ENCODE measurements around the gene SLC12A2.

DNA sequence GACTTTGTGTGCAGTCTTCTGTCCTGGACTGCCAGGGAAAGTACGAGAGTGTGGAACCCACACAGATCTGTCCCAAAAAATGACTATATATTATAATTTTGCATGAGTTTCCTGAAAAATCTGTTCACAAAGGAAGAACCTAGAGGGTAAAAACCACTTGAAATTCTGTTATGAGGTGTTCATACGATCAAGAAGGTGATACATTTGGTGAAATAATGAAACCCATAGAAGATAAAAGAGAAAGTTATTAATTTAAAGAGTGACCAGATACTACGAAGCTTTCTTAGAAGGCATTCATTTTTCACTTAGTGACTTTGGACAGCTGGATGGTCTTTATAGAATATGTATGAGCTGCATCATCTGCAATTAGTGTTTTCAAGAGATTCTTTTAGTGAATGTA is 32.9 kb downstream of the SLC12A2 start:
- TF ChIP-seq, protein P1, sequence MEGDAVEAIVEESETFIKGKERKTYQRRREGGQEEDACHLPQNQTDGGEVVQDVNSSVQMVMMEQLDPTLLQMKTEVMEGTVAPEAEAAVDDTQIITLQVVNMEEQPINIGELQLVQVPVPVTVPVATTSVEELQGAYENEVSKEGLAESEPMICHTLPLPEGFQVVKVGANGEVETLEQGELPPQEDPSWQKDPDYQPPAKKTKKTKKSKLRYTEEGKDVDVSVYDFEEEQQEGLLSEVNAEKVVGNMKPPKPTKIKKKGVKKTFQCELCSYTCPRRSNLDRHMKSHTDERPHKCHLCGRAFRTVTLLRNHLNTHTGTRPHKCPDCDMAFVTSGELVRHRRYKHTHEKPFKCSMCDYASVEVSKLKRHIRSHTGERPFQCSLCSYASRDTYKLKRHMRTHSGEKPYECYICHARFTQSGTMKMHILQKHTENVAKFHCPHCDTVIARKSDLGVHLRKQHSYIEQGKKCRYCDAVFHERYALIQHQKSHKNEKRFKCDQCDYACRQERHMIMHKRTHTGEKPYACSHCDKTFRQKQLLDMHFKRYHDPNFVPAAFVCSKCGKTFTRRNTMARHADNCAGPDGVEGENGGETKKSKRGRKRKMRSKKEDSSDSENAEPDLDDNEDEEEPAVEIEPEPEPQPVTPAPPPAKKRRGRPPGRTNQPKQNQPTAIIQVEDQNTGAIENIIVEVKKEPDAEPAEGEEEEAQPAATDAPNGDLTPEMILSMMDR (IDR thresholded peaks at IDR 0.05; ENCODE audit: poor library complexity), result no peak
- TF ChIP-seq EZH2phosphoT487 (IDR thresholded peaks at IDR 0.05; ENCODE audit: low read depth, severe bottlenecking, unreplicated experiment), result no peak

Measured in hepatocyte (in vitro differentiated cells).